HPDE6-E6E7 (cell line): ENCODE results near the gene KRTAP5-4.

ENCODE experiments used
- DNase-seq: peaks from one replicate; pipeline ENCODE4 v3.0.0; 2011; ENCODE audit warnings: missing footprints; ENCODE audit errors: extremely low spot score

The KRTAP5-4 gene

GRCh38 chr11:1572197-1573076 is 49.5 kb downstream of the KRTAP5-4 start, which contains the start of gene DUSP8:
Gene DUSP8 (minus strand): TSS chr11:1572271. CDS start chr11:1565826, 6,445 bp downstream.
- DNase-seq = peak; percentile 78

- no peak for DNase-seq
Measured at GRCh38 chr11:1571760-1572196, 50.2 kb downstream of the KRTAP5-4 start.
